Measurements from ENCODE around the gene TRPM7.

DNA sequence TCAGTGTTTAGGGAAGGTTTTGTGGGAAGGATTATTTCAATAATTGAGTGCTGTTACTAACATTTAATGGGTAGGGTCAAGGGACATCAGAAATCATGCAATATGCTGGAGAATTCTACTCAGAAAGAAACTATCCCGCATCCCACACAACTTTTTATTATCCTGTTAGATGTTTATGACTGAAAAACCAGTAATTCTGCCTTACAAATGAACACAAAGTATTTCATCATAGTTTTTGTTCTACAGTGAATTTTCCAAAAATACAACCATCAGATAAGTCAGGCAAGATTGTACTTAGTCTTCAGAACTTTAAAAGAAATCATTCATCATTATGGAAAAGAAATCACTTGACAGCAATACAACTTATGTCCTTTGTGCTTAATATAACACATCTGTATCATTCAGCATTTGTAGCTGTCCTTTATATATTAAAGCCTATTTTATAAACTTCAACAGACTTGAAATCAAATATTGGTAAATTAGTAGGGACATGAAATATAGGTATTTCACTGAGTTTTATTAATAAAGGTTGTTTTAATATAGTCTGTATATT, 61.9 kb downstream of the TRPM7 start:
- TF ChIP-seq CHD1 (IDR thresholded peaks at IDR 0.05; ENCODE audit: low read depth, low read length) (no peak), BRCA1 (IDR thresholded peaks at IDR 0.05; ENCODE audit: low read depth, low read length) (no peak), KDM5A (IDR thresholded peaks at IDR 0.05; ENCODE audit: low read length) (no peak), POLR2AphosphoS5 (IDR thresholded peaks at IDR 0.05; ENCODE audit: low read depth, low read length) (no peak), CHD2 (IDR thresholded peaks at IDR 0.05; ENCODE audit: low read length) (no peak)

All from H1 (cell line).